ENCODE data around the gene DMD.

The DMD gene

DNA sequence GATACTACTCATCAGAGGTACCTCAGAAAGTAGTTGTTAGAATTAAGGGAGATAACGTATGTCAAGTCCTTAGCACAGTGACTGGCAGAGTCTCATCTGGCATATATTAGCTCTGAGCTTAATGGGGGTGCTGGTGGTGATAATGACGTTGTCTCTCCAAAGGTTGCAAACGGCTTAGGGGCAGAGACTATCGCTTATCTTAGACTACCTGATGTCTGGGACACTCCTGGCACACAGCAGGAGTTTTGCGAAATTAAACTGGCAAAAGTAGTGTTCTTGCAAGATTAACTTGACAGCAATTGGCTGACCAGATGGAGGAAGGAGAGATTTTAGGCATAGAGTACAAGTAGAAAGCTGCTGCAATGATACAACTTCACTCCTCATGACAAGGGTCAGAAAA lies 1839.4 kb downstream of the DMD start:
- TF ChIP-seq, protein P1, sequence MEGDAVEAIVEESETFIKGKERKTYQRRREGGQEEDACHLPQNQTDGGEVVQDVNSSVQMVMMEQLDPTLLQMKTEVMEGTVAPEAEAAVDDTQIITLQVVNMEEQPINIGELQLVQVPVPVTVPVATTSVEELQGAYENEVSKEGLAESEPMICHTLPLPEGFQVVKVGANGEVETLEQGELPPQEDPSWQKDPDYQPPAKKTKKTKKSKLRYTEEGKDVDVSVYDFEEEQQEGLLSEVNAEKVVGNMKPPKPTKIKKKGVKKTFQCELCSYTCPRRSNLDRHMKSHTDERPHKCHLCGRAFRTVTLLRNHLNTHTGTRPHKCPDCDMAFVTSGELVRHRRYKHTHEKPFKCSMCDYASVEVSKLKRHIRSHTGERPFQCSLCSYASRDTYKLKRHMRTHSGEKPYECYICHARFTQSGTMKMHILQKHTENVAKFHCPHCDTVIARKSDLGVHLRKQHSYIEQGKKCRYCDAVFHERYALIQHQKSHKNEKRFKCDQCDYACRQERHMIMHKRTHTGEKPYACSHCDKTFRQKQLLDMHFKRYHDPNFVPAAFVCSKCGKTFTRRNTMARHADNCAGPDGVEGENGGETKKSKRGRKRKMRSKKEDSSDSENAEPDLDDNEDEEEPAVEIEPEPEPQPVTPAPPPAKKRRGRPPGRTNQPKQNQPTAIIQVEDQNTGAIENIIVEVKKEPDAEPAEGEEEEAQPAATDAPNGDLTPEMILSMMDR (IDR thresholded peaks at IDR 0.05; ENCODE audit: borderline replicate concordance, control extremely low read depth, extremely low read depth, insufficient read depth, missing control alignments), result no peak
- no peak for DNase-seq (ENCODE audit: low spot score)
- in situ Hi-C loops (cut with MboI; ENCODE audit: low sequenced_read_pairs, unreplicated experiment), result no loop called here

DNA sequence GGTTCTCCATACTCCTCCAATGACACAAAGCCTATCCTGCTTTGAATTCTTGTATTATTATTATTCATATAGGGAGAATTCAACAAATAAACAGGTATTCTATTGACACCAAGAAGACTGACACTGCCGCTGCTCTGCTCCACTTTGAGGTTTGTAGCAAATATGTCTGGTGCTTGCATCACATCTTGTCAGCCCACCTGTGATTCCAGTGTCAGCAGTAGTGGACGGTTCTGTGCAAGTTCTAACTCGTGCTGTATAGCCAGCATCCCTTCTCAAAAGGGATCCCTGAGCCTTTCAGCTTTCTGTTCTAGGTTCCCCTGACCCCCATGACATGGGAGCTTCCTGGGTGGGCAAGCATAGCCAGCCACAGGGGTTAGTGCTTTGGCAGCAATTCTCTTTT lies 1843.5 kb downstream of the DMD start:
- TF ChIP-seq, protein P1 (IDR thresholded peaks at IDR 0.05; ENCODE audit: borderline replicate concordance, control extremely low read depth, extremely low read depth, insufficient read depth, missing control alignments), result no peak
- in situ Hi-C loops (cut with MboI; ENCODE audit: low sequenced_read_pairs, unreplicated experiment), result no loop called here
- no peak for DNase-seq (ENCODE audit: low spot score)

DNA sequence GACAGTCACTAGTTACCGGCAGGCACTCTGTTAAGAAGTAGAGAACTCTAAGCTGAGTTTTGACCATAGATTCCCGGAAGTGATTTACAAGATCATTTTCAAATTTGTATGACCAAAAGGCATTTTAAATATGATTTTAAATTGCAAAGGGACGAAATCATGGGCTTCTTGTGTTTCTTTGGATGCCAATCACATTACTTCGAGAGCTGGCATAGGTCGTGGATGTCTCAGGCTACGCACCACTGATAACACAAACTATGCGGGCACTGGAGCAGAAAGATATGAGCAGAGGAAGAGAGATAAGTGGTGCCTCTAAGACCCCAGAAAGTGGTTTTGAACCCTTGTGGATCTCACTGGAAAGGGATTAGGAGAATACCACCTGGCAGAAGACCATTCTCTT lies 1845.3 kb downstream of the DMD start:
- DNase-seq (ENCODE audit: low spot score), result no peak
- TF ChIP-seq, protein P1 (IDR thresholded peaks at IDR 0.05; ENCODE audit: borderline replicate concordance, control extremely low read depth, extremely low read depth, insufficient read depth, missing control alignments), result no peak
- in situ Hi-C loops (cut with MboI; ENCODE audit: low sequenced_read_pairs, unreplicated experiment), result no loop called here

DNA sequence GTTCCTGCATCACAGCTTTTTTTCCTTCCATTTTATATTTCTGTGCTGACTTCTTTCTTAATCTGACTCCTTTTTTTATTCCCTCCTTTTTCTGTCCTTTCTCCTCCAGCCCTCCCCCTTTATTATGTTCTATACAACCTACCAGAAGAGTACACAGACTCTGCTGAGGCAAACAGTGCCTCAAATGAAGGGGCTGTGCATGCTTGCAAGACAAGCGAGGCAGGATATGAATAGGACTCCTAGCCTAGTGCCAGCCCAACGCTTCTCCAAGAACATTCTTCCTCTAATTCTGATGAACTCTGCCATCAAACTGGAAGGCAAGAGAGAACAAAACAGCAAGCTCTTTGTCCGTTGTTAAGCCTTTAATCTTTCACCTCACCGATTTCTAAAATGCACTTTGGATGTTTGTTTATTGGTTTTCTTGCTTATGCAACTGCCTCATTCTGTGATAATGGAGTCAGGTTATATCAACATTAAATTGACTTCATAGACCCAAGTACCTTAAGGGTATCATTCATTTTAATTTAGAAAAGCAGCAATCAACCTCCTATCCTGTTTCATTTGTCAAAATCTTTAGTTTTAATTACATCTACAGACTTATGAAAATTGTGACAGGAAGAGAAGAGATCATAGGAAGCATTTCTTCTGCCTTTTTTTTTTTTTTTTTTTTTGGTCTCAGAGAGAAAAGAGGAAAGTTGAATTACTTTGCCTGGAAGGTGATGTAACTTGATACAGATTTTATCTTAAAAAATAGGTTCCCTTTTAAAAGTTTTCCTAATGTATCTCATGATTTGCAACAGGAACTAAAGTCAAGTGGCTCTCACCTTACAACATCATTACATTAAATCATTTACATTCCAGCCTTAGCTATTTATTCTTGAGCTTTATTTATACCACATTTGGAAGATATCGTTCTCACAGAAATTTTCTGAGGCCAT lies 1854.8 kb downstream of the DMD start:
- in situ Hi-C loops (cut with MboI; ENCODE audit: low sequenced_read_pairs, unreplicated experiment), result no loop called here
- TF ChIP-seq, protein P1 (IDR thresholded peaks at IDR 0.05; ENCODE audit: borderline replicate concordance, control extremely low read depth, extremely low read depth, insufficient read depth, missing control alignments), result no peak

DNA sequence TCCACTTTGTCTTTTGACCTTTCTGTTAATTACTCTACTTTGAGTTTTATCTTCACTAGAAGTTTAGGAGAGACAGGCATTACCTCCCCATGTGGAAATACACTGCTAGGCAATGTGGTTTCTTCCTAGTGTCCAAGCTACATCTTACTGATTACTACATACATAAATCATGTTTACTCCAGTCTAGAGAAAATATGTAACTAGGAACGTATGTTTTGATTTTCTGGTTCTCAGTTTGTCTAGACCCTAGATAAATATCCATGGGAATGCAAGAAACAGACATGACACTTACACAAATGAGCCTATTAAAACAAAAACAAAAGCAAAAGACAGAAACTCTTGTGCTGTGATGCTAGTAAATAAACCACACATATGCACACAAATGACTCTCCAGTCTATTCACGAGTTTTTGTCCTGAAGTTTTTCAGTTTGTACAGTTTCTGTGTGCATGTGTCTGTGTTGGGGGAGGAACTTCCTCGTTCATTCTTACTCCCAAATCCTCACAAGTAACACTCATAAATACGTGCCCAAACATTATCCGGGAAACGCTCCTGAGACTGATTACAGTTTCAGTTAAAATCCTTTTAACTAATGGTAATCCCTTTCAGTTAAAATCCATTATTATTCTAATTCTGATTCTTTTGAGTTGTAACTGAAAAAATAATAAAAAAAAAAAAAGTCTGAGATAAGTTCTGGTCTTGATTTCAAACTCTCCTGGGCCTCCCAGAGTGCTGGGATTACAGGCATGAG lies 1856.0 kb downstream of the DMD start:
- TF ChIP-seq, protein P1 (IDR thresholded peaks at IDR 0.05; ENCODE audit: borderline replicate concordance, control extremely low read depth, extremely low read depth, insufficient read depth, missing control alignments), result no peak
- in situ Hi-C loops (cut with MboI; ENCODE audit: low sequenced_read_pairs, unreplicated experiment), result no loop called here
- no peak for DNase-seq (ENCODE audit: low spot score)

More for the DNA sequence above, 1854.8 kb downstream of the DMD start:
- DNase-seq (ENCODE audit: low spot score), result no peak

DNA sequence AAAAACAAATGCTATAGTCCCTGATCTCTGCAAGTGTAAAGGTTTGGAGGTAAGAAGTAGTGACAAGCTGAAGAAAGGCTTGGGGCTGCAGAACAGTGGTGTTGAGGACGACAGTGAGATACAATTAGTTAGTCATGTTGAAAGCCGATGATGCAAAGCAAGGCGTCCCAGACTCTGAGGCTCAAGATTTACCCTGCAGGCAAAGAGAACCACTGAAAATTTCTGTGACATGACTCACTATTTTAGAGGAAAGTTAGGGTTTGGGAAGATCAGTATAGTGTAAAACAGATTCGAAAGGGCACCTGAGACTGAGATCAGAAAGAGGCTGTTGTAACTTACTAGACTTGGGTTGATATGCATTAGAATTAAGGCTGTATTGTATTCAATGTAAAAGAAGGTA lies 1858.3 kb downstream of the DMD start:
- no peak for DNase-seq (ENCODE audit: low spot score)
- TF ChIP-seq, protein P1 (IDR thresholded peaks at IDR 0.05; ENCODE audit: borderline replicate concordance, control extremely low read depth, extremely low read depth, insufficient read depth, missing control alignments), result no peak
- in situ Hi-C loops (cut with MboI; ENCODE audit: low sequenced_read_pairs, unreplicated experiment), result no loop called here

Data from GM13976 (cell line).